Fibroblast of the aortic adventitia (primary cell): ENCODE measurements around the gene MUC22. TPM values are rescaled to one million over a fixed set of nuclear protein-coding genes. Genes with fewer than 3 reads are reported as not detected.
"Not testable (repeated sequence)": the region's sequence is repeated elsewhere in the genome, so short reads cannot be mapped to it uniquely, and the experiment has no call there.

Experiments
- DNase-seq: peaks from one replicate; pipeline ENCODE4 v3.0.0-alpha.2; 2010; ENCODE audit warnings: low read depth
- H3K4me3 ChIP-seq: 2 replicates; pipeline ENCODE4 v1.5.1; 2011; ENCODE audit warnings: low read depth, mild to moderate bottlenecking, control low read depth, low read length, moderate library complexity
- total RNA-seq: library from RNA; depleted of rRNA; stranded (reverse); fragments of >200 nt; gene quantifications from 2 replicates; pipeline ENCODE4 v1.2.3, GENCODE V29; 2012; ENCODE audit warnings: low replicate concordance
- TF ChIP-seq, protein P1 (sequence below): IDR thresholded peaks from 2 replicates; pipeline ENCODE4 v1.5.1; 2011; ENCODE audit warnings: mild to moderate bottlenecking, low read length, control low read depth, inconsistent platforms; ENCODE audit not compliant: insufficient read depth

Gene MUC22
- total RNA-seq, 1 donor, result not detected

DNA sequence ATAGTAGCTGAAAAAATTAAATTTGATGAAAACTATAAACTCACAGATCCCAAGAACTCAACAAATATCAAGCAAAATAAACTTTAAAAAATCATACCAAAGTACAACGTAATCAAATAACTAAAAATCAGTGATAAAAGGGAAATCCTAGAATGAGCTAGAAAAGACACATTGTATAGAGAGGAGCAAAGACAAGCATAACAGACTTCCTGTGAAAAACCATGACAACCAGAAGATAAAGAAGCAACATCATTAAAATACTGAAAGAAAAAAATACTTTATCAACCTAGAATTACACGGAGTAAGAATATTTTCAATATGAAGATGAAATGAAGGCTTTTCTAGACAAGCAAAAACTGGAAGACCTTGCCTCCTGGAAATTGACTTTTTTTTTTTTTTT, 9.8 kb downstream of the MUC22 start:
- H3K4me3 ChIP-seq, result no peak overlapping the region
- DNase-seq, result no peak
- TF ChIP-seq, protein P1, sequence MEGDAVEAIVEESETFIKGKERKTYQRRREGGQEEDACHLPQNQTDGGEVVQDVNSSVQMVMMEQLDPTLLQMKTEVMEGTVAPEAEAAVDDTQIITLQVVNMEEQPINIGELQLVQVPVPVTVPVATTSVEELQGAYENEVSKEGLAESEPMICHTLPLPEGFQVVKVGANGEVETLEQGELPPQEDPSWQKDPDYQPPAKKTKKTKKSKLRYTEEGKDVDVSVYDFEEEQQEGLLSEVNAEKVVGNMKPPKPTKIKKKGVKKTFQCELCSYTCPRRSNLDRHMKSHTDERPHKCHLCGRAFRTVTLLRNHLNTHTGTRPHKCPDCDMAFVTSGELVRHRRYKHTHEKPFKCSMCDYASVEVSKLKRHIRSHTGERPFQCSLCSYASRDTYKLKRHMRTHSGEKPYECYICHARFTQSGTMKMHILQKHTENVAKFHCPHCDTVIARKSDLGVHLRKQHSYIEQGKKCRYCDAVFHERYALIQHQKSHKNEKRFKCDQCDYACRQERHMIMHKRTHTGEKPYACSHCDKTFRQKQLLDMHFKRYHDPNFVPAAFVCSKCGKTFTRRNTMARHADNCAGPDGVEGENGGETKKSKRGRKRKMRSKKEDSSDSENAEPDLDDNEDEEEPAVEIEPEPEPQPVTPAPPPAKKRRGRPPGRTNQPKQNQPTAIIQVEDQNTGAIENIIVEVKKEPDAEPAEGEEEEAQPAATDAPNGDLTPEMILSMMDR, result no peak

DNA sequence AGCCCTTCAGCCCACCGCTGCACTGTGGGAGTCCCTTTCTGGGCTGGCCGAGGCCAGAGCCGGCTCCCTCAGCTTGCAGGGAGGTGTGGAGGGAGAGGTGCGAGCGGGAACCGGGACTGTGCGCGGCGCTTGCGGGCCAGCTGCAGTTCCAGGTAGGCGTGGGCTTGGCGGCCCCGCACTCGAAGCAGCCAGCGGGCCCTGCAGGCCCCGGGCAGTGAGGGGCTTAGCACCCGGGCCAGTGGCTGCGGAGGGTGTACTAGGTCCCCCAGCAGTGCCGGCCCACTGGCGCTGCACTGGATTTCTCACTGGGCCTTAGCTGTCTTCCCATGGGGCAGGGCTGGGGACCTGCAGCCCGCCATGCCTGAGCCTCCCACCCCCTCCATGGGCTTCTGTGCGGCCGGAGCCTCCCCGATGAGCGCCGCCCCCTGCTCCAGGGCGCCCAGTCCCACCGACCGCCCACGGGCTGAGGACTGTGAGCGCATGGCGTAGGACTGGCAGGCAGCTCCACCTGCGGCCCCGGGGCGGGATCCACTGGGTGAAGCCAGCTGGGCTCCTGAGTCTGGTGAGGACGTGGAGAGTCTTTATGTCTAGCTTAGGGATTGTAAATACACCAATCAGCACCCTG, 10.5 kb downstream of the MUC22 start:
- DNase-seq, H3K4me3 ChIP-seq: not testable (repeated sequence)

DNA sequence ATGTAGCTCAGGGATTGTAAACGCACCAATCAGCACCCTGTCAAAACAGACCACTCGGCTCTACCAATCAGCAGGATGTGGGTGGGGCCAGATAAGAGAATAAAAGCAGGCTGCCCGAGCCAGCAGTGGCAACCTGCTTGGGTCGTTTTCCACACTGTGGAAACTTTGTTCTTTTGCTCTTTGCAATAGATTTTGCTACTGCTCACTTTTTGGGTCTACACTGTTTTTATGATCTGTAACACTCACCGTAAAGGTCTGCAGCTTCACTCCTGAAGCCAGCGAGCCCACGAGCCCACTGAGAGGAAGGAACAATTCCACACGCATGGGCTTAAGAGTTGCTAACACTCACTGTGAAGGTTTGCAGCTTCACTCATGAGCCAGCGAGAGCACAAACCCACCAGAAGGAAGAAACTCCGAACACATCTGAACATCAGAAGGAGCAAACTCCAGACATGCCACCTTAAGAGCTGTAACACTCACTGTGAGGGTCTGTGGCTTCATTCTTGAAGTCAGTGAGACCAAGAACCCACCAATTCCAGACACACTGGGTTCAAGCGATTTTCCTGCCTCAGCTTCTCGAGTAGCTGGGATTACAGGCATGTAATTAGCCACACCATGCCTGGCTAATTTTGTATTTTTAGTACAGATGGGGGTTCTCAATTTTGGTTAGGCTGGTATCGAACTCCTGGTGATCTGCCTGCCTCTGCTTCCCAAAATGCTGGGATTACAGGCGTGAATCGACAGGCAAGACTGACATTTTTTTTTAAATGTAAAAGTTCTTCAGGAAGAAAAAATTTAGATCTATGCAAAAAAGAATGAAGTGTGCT, 11.6 kb downstream of the MUC22 start:
- DNase-seq, result not testable (repeated sequence)

DNA sequence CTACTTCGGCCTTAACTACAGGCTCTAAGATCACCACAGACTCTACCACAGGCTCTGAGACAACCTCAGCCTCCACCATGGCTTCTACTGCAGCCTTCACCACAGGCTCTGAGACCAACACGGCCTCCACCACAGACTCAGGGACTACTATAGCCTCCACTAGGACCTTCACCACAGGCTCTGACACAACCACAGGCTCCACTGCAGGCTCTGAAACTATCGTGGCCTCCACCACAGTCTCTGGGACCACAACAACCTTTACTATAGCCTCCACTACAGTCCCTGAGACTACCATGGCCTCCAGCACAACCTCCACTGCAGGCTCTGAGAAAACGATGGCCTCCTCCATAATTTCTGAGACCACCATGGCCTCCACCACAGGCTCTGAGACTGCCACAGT, 15.3 kb downstream of the MUC22 start:
- no peak overlapping the region for H3K4me3 ChIP-seq
- TF ChIP-seq, protein P1, result no peak
- no peak for DNase-seq

More for the DNA sequence above, 11.6 kb downstream of the MUC22 start:
- H3K4me3 ChIP-seq, result not testable (repeated sequence)

DNA sequence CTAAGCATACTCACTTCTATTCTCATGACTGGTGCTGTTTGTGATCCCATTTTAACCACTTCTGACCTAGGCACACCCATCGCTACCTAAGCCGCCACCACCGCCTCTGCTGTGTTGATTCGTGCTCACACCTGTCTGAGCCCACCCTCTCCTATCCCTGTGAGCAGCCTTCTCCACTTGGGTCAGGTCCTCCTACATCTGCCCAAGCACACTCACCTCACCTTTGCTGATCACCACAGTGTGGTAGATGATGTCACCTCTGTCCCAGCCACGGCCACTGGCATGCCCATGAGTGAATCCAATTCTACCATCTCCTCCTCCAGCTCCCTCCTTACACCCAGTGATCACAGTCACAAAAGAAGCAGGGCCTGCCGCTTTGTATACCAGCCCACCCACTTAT, 20.8 kb downstream of the MUC22 start:
- DNase-seq, result no peak
- TF ChIP-seq, protein P1, result no peak

DNA sequence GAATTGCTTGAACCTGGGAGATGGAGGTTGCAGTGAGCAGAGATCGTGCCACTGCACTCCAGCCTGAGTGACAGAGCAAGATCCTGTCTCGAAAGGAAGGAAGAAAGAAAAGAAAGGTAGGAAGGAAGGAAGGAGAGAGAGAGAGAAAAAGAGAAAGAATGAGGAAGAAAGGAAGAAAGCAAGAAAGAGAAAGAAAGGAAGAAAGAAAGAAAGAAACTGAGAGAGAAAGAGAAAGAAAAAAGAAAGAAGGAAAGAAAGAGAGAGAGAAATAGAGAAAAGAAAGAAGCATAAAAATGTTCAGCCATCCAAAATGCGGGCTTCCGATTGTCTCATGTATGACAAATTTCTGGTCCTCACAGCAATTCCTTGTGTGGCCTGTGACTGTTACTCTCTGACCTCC, 22.8 kb downstream of the MUC22 start:
- H3K4me3 ChIP-seq, result no peak overlapping the region
- TF ChIP-seq, protein P1, result no peak

More for the DNA sequence above, 20.8 kb downstream of the MUC22 start:
- no peak overlapping the region for H3K4me3 ChIP-seq

DNA sequence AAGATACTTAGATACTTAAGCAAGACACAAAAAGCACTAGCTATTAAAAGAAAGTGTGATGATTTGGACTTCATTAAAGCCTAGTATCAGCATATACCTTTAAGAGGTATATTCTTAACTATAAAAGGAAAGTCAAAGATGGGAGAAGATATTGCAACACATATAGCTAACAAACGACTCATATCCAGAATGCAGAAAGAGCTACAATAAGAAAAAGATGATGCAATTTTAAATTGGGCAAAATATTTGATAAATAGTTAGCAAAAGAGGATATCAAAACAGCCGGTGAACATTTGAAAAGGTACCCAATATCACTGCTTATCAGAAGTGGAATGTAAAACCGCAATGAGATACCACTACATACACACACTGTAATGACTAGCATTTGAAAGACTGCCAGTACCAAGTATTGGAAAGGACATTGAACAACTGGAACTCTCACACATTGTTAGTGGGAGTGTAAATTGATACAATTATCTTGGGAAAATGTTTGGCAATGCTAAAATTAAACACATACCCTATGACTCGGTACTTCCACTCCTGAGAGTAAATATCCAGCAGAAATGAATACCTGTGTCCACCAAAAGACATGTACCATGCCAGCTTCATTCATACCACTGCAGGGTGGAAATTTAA, 25.7 kb downstream of the MUC22 start:
- TF ChIP-seq, protein P1, result no peak
- H3K4me3 ChIP-seq, result no peak overlapping the region
- DNase-seq, result peak; percentile 36

More for the DNA sequence above, 22.8 kb downstream of the MUC22 start:
- DNase-seq, result no peak
